H9 (cell line): ENCODE results near the gene BIRC7. TPM values are rescaled to one million over a fixed set of nuclear protein-coding genes. Genes with fewer than 3 reads are reported as not detected.

ENCODE experiments used
- DNase-seq: peaks from one replicate; pipeline ENCODE4 v3.0.0-alpha.2; 2017
- H2AFZ ChIP-seq: one replicate; pipeline ENCODE4 v1.6.1; 2013; ENCODE audit warnings: mild to moderate bottlenecking, low read length, control low read depth, moderate library complexity
- H2AK5ac ChIP-seq: 2 replicates; pipeline ENCODE4 v1.6.1; 2013; ENCODE audit warnings: low read length, control low read depth, mixed read lengths; ENCODE audit not compliant: insufficient read length
- H2BK120ac ChIP-seq: one replicate; pipeline ENCODE4 v1.6.1; 2013; ENCODE audit warnings: low read depth, mild to moderate bottlenecking, low read length, control low read depth, inconsistent platforms; ENCODE audit not compliant: poor library complexity, severe bottlenecking
- H2BK12ac ChIP-seq: 2 replicates; pipeline ENCODE4 v1.6.1; 2013; ENCODE audit warnings: low read length, control low read depth, mixed read lengths, low read depth; ENCODE audit not compliant: insufficient read length
- H2BK15ac ChIP-seq: 2 replicates; pipeline ENCODE4 v1.6.1; 2013; ENCODE audit warnings: low read depth, low read length, control low read depth
- H2BK20ac ChIP-seq: one replicate; pipeline ENCODE4 v1.6.1; 2013; ENCODE audit warnings: low read depth, mild to moderate bottlenecking, low read length, control low read depth, inconsistent platforms; ENCODE audit not compliant: poor library complexity, severe bottlenecking
- H2BK5ac ChIP-seq: 2 replicates; pipeline ENCODE4 v1.6.1; 2013; ENCODE audit warnings: low read length, control low read depth, mixed read lengths; ENCODE audit not compliant: insufficient read length
- H3K14ac ChIP-seq: 2 replicates; pipeline ENCODE4 v1.6.1; 2013; ENCODE audit warnings: low read length, control low read depth; ENCODE audit not compliant: insufficient read depth
- H3K18ac ChIP-seq: 2 replicates; pipeline ENCODE4 v1.6.1; 2013; ENCODE audit warnings: low read depth, mild to moderate bottlenecking, mixed read lengths, low read length, control low read depth; ENCODE audit not compliant: insufficient read length
- H3K23ac ChIP-seq: 2 replicates; pipeline ENCODE4 v1.6.1; 2013; ENCODE audit warnings: low read length, control low read depth, mixed read lengths, low read depth; ENCODE audit not compliant: insufficient read length
- H3K23me2 ChIP-seq: 2 replicates; pipeline ENCODE4 v1.6.1; 2013; ENCODE audit warnings: low read depth, mild to moderate bottlenecking, mixed read lengths, low read length, control low read depth; ENCODE audit not compliant: insufficient read length, poor library complexity, severe bottlenecking
- H3K27ac ChIP-seq: 2 replicates; pipeline ENCODE4 v1.5.1; 2013; ENCODE audit warnings: low read length, control low read depth, mixed read lengths, low read depth; ENCODE audit not compliant: insufficient read length
- H3K27me3 ChIP-seq: 2 replicates; pipeline ENCODE4 v1.6.1; 2013; ENCODE audit warnings: low read length, control low read depth, inconsistent platforms; ENCODE audit not compliant: insufficient read depth
- H3K4ac ChIP-seq: 2 replicates; pipeline ENCODE4 v1.6.1; 2013; ENCODE audit warnings: low read depth, mild to moderate bottlenecking, control low read depth, inconsistent platforms, low read length, moderate library complexity
- H3K4me1 ChIP-seq: 2 replicates; pipeline ENCODE4 v1.6.1; 2013; ENCODE audit warnings: low read length, control low read depth, inconsistent platforms; ENCODE audit not compliant: insufficient read depth
- H3K4me2 ChIP-seq: 2 replicates; pipeline ENCODE4 v1.6.1; 2013; ENCODE audit warnings: low read length, control low read depth, mixed read lengths; ENCODE audit not compliant: insufficient read length, insufficient read depth
- H3K56ac ChIP-seq: 2 replicates; pipeline ENCODE4 v1.6.1; 2013; ENCODE audit warnings: low read depth, mild to moderate bottlenecking, mixed read lengths, low read length, control low read depth; ENCODE audit not compliant: insufficient read length
- H3K79me1 ChIP-seq: 2 replicates; pipeline ENCODE4 v1.6.1; 2013; ENCODE audit warnings: low read depth, mild to moderate bottlenecking, moderate library complexity, low read length, control low read depth, inconsistent platforms; ENCODE audit not compliant: insufficient read depth, poor library complexity, severe bottlenecking
- H3K79me2 ChIP-seq: 2 replicates; pipeline ENCODE4 v1.6.1; 2013; ENCODE audit warnings: low read length, control low read depth, inconsistent platforms; ENCODE audit not compliant: insufficient read depth
- H3K9ac ChIP-seq: 2 replicates; pipeline ENCODE4 v1.6.1; 2013; ENCODE audit warnings: low read length, control low read depth, mixed read lengths; ENCODE audit not compliant: insufficient read length; ENCODE audit errors: extremely low read depth
- H3K9me3 ChIP-seq: one replicate; pipeline ENCODE4 v1.6.1; 2013; ENCODE audit warnings: low read depth, low read length, inconsistent platforms; ENCODE audit not compliant: control insufficient read depth
- H3T11ph ChIP-seq: one replicate; pipeline ENCODE4 v1.6.1; 2013; ENCODE audit warnings: mild to moderate bottlenecking, low read length, control low read depth, inconsistent platforms
- H4K20me1 ChIP-seq: one replicate; pipeline ENCODE4 v1.6.1; 2013; ENCODE audit not compliant: control insufficient read depth, insufficient read length, insufficient read depth
- H4K5ac ChIP-seq: 2 replicates; pipeline ENCODE4 v1.6.1; 2013; ENCODE audit warnings: low read depth, mild to moderate bottlenecking, mixed read lengths, low read length, control low read depth; ENCODE audit not compliant: insufficient read length
- H4K8ac ChIP-seq: replicated peaks from 2 replicates; pipeline ENCODE4 v1.6.1; 2013; ENCODE audit warnings: low read length, control low read depth, mixed read lengths, low read depth; ENCODE audit not compliant: insufficient read length
- H4K91ac ChIP-seq: 2 replicates; pipeline ENCODE4 v1.6.1; 2013; ENCODE audit warnings: low read depth, mild to moderate bottlenecking, moderate library complexity, mixed read lengths, low read length, control low read depth; ENCODE audit not compliant: insufficient read length
- H3K27ac Mint-ChIP-seq, 3 experiments: 2 replicates in 2 of 3; 3 replicates in 1 of 3; pipeline ENCODE4 v1.8.0; 2020 to 2021; ENCODE audit warnings: mixed read lengths in 3 of 3, mild to moderate bottlenecking in 1 of 3, moderate library complexity in 1 of 3
- H3K27me3 Mint-ChIP-seq: 2 replicates; pipeline ENCODE4 v1.8.0; 2021; ENCODE audit warnings: low read depth, mild to moderate bottlenecking, moderate library complexity, mixed read lengths
- H3K36me3 Mint-ChIP-seq, 3 experiments: 2 replicates in 2 of 3; 3 replicates in 1 of 3; pipeline ENCODE4 v1.8.0; 2020 to 2021; ENCODE audit warnings: low read depth in 3 of 3, mixed read lengths in 3 of 3; ENCODE audit not compliant: insufficient read depth in 1 of 3
- H3K4me1 Mint-ChIP-seq, 2 experiments: 2 replicates each; pipeline ENCODE4 v1.8.0; 2020; ENCODE audit warnings: mixed read lengths in 2 of 2
- H3K4me3 Mint-ChIP-seq, 2 experiments: 2 replicates in 1 of 2; 3 replicates in 1 of 2; pipeline ENCODE4 v1.8.0; 2020 to 2021; ENCODE audit warnings: mild to moderate bottlenecking in 2 of 2, mixed read lengths in 2 of 2, moderate library complexity in 1 of 2
- H3K9me3 Mint-ChIP-seq, 2 experiments: 2 replicates in 1 of 2; 3 replicates in 1 of 2; pipeline ENCODE4 v1.8.0; 2020; ENCODE audit warnings: mild to moderate bottlenecking in 2 of 2, mixed read lengths in 2 of 2, moderate library complexity in 1 of 2
- CTCF ChIP-seq: fragments of 200-600 bp; sonication (generic); conservative IDR thresholded peaks from 3 replicates; pipeline ENCODE4 v1.8.0; 2021; ENCODE audit warnings: antibody characterized with exemption, mild to moderate bottlenecking
- WGBS: extraction: QIAGEN DNeasy Blood & Tissue Kit; methylation state at CpG from one replicate; pipeline ENCODE4 v1.1.7; 2013; ENCODE audit warnings: missing lambda C conversion rate, low lambda C conversion rate, mixed read lengths; ENCODE audit not compliant: insufficient read length; ENCODE audit errors: extremely low coverage; 5-methylcytosine and 5-hydroxymethylcytosine counted together
- long read RNA-seq: library from polyadenylated mRNA; unstranded; transcript quantifications from one replicate; pipeline ENCODE4 v2.0.0, GENCODE V29; 2020
- total RNA-seq: library from RNA; stranded (reverse); gene quantifications from 2 replicates; pipeline ENCODE4 v1.2.1, GENCODE V29; 2021

Gene BIRC7, protein sequence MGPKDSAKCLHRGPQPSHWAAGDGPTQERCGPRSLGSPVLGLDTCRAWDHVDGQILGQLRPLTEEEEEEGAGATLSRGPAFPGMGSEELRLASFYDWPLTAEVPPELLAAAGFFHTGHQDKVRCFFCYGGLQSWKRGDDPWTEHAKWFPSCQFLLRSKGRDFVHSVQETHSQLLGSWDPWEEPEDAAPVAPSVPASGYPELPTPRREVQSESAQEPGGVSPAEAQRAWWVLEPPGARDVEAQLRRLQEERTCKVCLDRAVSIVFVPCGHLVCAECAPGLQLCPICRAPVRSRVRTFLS
- 0.31 TPM in 1 of 2 replicates, not detected in the other for total RNA-seq
- long read RNA-seq, result 0 reads

DNA sequence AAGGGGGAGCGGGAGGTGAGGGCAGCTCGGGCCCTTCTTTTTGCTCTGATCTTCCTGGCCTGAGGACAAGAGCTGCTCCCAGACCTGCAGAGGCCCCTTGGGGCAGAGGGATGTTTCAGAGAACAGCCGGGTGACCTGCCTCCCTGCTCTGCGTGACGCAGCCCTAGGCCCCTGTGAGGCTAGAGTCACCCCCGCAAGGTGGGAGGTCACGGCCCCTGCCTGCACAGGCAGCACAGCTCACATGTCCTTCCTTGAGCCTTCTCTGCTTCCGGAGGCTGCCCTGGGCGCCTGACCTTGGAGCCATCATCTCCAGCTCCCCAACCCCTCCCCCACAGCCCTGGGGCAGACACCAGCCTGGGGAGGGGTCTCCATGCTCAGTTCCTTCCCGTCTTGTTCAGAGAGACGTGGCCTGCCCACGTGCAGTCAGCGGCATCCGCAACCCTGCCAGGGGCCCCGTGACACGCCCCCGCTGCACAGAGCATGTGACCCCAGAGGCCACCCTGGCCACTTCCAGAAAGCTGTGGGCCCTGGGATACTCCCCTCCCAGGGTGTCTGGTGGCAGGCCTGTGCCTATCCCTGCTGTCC, at the start of gene BIRC7:
Gene BIRC7, plus strand, starts transcription at position 507 of the 585 bp plus-strand sequence. CDS start 192 bp downstream, outside the sequence.
- no peaks in the 10 kb centered on the region for H3K27me3 ChIP-seq
- Mint-ChIP-seq H3K9me3 (no peaks in the 10 kb centered on the region; a peak in 1 of 5 replicates), H3K36me3 (no peaks in the 10 kb centered on the region), H3K4me3 (peak within 1 kb of the TSS in 1 of 2 experiments; percentile 64; a peak in 1 of 5 replicates), H3K4me1 (peaks cover 17 to 35% of the 10 kb centered on the region in 2 experiments), H3K27me3 (peaks cover 14% of the 10 kb centered on the region), H3K27ac (no peak within 1 kb of the TSS; a peak in 1 of 7 replicates)
- H3K4ac ChIP-seq, result no peak within 1 kb of the TSS
- no peak within 1 kb of the TSS for H3T11ph ChIP-seq
- H3K9ac ChIP-seq, result no peak within 1 kb of the TSS
- H2AFZ ChIP-seq, result no peak within 1 kb of the TSS
- no peak within 1 kb of the TSS for H4K5ac ChIP-seq
- no peaks in the 10 kb centered on the region for H3K79me1 ChIP-seq
- no peaks in the 10 kb centered on the region for H3K23me2 ChIP-seq
- no peak within 1 kb of the TSS for H2BK20ac ChIP-seq
- no peaks in the 10 kb centered on the region for H3K9me3 ChIP-seq
- H3K56ac ChIP-seq, result no peak within 1 kb of the TSS
- no peak within 1 kb of the TSS for H4K8ac ChIP-seq
- no peak within 1 kb of the TSS for H2BK120ac ChIP-seq
- H3K18ac ChIP-seq, result no peak within 1 kb of the TSS
- TF ChIP-seq CTCF, result no peak
- no peak for DNase-seq
- no peak within 1 kb of the TSS for H2BK5ac ChIP-seq
- H3K23ac ChIP-seq, result no peak within 1 kb of the TSS
- no peaks in the 10 kb centered on the region for H3K79me2 ChIP-seq
- H3K27ac ChIP-seq, result no peak within 1 kb of the TSS
- H3K4me2 ChIP-seq, result peak within 1 kb of the TSS; percentile 25
- H2AK5ac ChIP-seq, result no peak within 1 kb of the TSS
- H4K20me1 ChIP-seq, result no peaks in the 10 kb centered on the region
- WGBS, result no CpG with 5 or more reads among the region's 17 CpGs
- H3K4me1 ChIP-seq, result peaks cover 2% of the 10 kb centered on the region; the same call in 1 of the 2 replicates
- no peak within 1 kb of the TSS for H2BK15ac ChIP-seq
- no peak within 1 kb of the TSS for H4K91ac ChIP-seq
- no peak within 1 kb of the TSS for H2BK12ac ChIP-seq
- H3K14ac ChIP-seq, result no peak within 1 kb of the TSS; the same call in 1 of the 2 replicates
